ENCODE measurements around the gene MDP1. TPM values are rescaled to one million over a fixed set of nuclear protein-coding genes. Genes with fewer than 3 reads are reported as not detected.
A peak's percentile ranks its signal among the peaks of the same experiment; 100 is the strongest.

The MDP1 gene
- total RNA-seq, 2 donors from 2014 or later: 19.1 to 25.5 TPM

- Histone ChIP-seq H3K27ac (no peak overlapping the region), H3K27me3 (replicated peaks; ENCODE audit: insufficient read depth) (no peaks in the 10 kb centered on the region), H3K9me3 (no peaks in the 10 kb centered on the region), H3K4me3 (no peak overlapping the region), H3K36me3 (no peaks in the 10 kb centered on the region), H3K4me1 (replicated peaks) (no peaks in the 10 kb centered on the region)
- 98% methylated on average over 2 of the region's 2 CpGs for WGBS
- DNase-seq (ENCODE audit: low spot score): no peak
- TF ChIP-seq POLR2AphosphoS5 (IDR thresholded peaks at IDR 0.05) (no peak), POLR2A (IDR thresholded peaks at IDR 0.05) (no peak), CTCF (IDR thresholded peaks at IDR 0.05) (no peak)
- intact Hi-C loops (cut with DNase I): no loop called here
These were observed 18.8 kb downstream of the MDP1 start for GRCh38 chr14:24197056-24197450.

GRCh38 chr14:24196071-24197055, 19.5 kb downstream of the MDP1 start:
- DNase-seq (ENCODE audit: low spot score): no peak
- Histone ChIP-seq H3K9me3 (no peaks in the 10 kb centered on the region), H3K4me3 (peak overlapping the region; percentile 56 to 85), H3K4me1 (replicated peaks) (no peaks in the 10 kb centered on the region), H3K27me3 (replicated peaks; ENCODE audit: insufficient read depth) (no peaks in the 10 kb centered on the region), H3K36me3 (no peaks in the 10 kb centered on the region), H3K27ac (peak overlapping the region; percentile 89 to 92)
- 34% methylated on average over 33 of the region's 33 CpGs for WGBS
- TF ChIP-seq CTCF (IDR thresholded peaks at IDR 0.05): no peak
- no peak for TF ChIP-seq POLR2AphosphoS5 (IDR thresholded peaks at IDR 0.05)
- no peak for TF ChIP-seq POLR2A (IDR thresholded peaks at IDR 0.05)
- intact Hi-C loops (cut with DNase I): no loop called here

GRCh38 chr14:24195186-24196070, 20.4 kb downstream of the MDP1 start, which contains the start of gene TM9SF1:
Gene TM9SF1, minus strand, starts transcription at chr14:24195441. Its CDS starts 422 bp downstream, at chr14:24195019.
- Histone ChIP-seq H3K4me3 (peak within 1 kb of the TSS; percentile 56 to 85), H3K9me3 (no peaks in the 10 kb centered on the region), H3K4me1 (replicated peaks) (no peaks in the 10 kb centered on the region), H3K27me3 (replicated peaks; ENCODE audit: insufficient read depth) (no peaks in the 10 kb centered on the region), H3K36me3 (no peaks in the 10 kb centered on the region), H3K27ac (peak within 1 kb of the TSS; percentile 89 to 92)
- intact Hi-C loops (cut with DNase I): no loop called here
- DNase-seq (ENCODE audit: low spot score): peak; percentile 78
- WGBS: under 1% methylated on average over 39 of the region's 89 CpGs
- TF ChIP-seq POLR2A (IDR thresholded peaks at IDR 0.05): peak; percentile 68
- TF ChIP-seq CTCF (IDR thresholded peaks at IDR 0.05): no peak
- TF ChIP-seq POLR2AphosphoS5 (IDR thresholded peaks at IDR 0.05): peak; percentile 90

GRCh38 chr14:24194873-24195185, 21.0 kb downstream of the MDP1 start:
- TF ChIP-seq POLR2AphosphoS5 (IDR thresholded peaks at IDR 0.05) (no peak), POLR2A (IDR thresholded peaks at IDR 0.05) (no peak), CTCF (IDR thresholded peaks at IDR 0.05) (no peak)
- H3K4me3 ChIP-seq: peak overlapping the region; percentile 56 to 85
- no peaks in the 10 kb centered on the region for H3K36me3 ChIP-seq
- peak overlapping the region; percentile 89 to 92 for H3K27ac ChIP-seq
- WGBS: 40% methylated on average over 8 of the region's 8 CpGs
- H3K4me1 ChIP-seq (replicated peaks): no peaks in the 10 kb centered on the region
- H3K27me3 ChIP-seq (replicated peaks; ENCODE audit: insufficient read depth): no peaks in the 10 kb centered on the region
- DNase-seq (ENCODE audit: low spot score): no peak
- intact Hi-C loops (cut with DNase I): no loop called here
- no peaks in the 10 kb centered on the region for H3K9me3 ChIP-seq

Measured in prostate gland (tissue), 2 donors.